Activated CD8-positive, alpha-beta memory T cell treated with anti-CD3 and anti-CD28 coated beads for 1 hour (primary cell): Measurements from ENCODE around the gene C17orf50.

Experiments
- DNase-seq, 2 donors: peaks; one replicate each; pipeline ENCODE4 v3.0.0-alpha.2; 2020; ENCODE audit warnings: low read depth in 1 of 2; ENCODE audit errors: extremely low read depth in 1 of 2

The C17orf50 gene

DNA sequence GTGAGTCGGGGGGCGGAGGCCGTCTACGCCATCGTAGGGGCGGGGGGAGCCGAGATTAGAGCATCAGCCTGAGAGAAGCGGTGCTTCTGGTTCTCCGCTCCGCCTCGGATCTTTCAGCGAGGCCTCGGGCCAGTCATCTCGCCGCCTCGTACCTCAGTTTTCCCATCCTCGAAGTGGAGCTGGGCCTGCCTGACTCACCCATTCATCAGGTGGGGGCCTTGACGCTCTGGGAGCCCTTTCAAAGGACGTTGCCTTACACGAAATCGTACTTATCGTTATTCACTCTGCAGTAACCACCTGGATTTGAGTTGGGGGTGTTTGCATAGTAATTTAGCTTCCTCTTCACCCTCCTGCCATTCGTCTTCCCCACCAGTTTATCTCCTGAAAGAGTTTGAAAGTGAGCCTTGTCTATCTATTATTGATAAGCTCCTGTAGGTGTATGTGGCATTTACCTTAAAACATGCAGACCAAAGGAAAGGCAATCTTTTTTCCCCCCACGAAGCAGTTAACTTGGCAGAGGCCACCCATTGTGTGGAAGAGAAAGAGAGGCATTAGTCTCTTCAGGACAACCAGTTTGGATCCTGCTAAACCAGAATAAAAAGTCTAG, 49.3 kb downstream of the C17orf50 start:
- no peak for DNase-seq

GRCh38 chr17:35811759-35812158, 51.1 kb downstream of the C17orf50 start:
- no peak for DNase-seq

DNA sequence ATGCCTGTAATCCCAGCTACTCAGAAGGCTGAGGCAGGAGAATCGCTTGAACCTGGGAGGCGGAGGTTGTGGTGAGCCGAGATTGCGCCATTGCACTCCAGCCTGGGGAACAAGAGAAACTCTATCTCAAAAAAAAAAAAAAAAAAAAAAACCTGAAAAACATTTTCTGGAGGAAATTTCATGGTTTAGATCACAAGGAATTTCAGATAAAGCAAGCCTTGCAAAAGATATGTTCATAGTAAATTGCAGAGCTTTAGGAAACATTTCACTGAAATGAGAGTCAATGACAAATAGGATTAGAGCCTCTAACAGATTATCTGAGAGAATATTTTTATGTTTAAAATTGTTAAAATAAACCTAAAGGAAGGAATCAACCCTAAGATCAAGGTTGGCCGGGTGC, 51.8 kb downstream of the C17orf50 start:
- DNase-seq: no peak
